HG03575 (cell line): ENCODE results near the gene LPP.

Experiments
- ATAC-seq: cut with Tn5 transposase; IDR thresholded peaks from one replicate; pipeline ENCODE4 v1.9.1; 2021; ENCODE audit not compliant: unreplicated experiment, insufficient number of reproducible peaks, low FRiP score; ENCODE audit errors: extremely low read depth

LPP gene

GRCh38 chr3:188361888-188362287, 207.9 kb downstream of the LPP start:
- ATAC-seq: no peak

- no peak for ATAC-seq
Observed at GRCh38 chr3:188362405-188362831, 208.5 kb downstream of the LPP start.

GRCh38 chr3:188365184-188365583, 211.2 kb downstream of the LPP start:
- ATAC-seq: no peak

- ATAC-seq: no peak
Observed at GRCh38 chr3:188365988-188366698, 212.2 kb downstream of the LPP start.

GRCh38 chr3:188367678-188368077, 213.7 kb downstream of the LPP start:
- ATAC-seq: no peak

GRCh38 chr3:188369526-188369925, 215.6 kb downstream of the LPP start:
- ATAC-seq: no peak

GRCh38 chr3:188370081-188370830, 216.3 kb downstream of the LPP start:
- ATAC-seq: no peak

- no peak for ATAC-seq
Observed at GRCh38 chr3:188378786-188379185, 224.8 kb downstream of the LPP start.

GRCh38 chr3:188380252-188380651, 226.3 kb downstream of the LPP start:
- ATAC-seq: no peak

GRCh38 chr3:188380722-188381121, 226.8 kb downstream of the LPP start:
- ATAC-seq: no peak

- no peak for ATAC-seq
Observed at GRCh38 chr3:188383748-188384147, 229.8 kb downstream of the LPP start.

- ATAC-seq: no peak
Observed at GRCh38 chr3:188385295-188385694, 231.3 kb downstream of the LPP start.

GRCh38 chr3:188389711-188390342, 235.9 kb downstream of the LPP start:
- peak; percentile 93 for ATAC-seq

- no peak for ATAC-seq
Observed at GRCh38 chr3:188390343-188390718, 236.4 kb downstream of the LPP start.

- no peak for ATAC-seq
Observed at GRCh38 chr3:188390775-188391443, 237.0 kb downstream of the LPP start.

GRCh38 chr3:188391592-188391991, 237.6 kb downstream of the LPP start:
- no peak for ATAC-seq

- ATAC-seq: no peak
Observed at GRCh38 chr3:188392076-188392475, 238.1 kb downstream of the LPP start.

GRCh38 chr3:188394623-188395022, 240.7 kb downstream of the LPP start:
- no peak for ATAC-seq

- no peak for ATAC-seq
Observed at GRCh38 chr3:188396251-188396650, 242.3 kb downstream of the LPP start.

GRCh38 chr3:188396900-188397299, 242.9 kb downstream of the LPP start:
- ATAC-seq: no peak
